GM10266 (cell line): ENCODE measurements around the gene EIF5A2.

Experiments used
- DNase-seq: peaks from one replicate; pipeline ENCODE4 v3.0.0; 2012; ENCODE audit errors: extremely low spot score
- CTCF ChIP-seq: IDR thresholded peaks from 2 replicates; pipeline ENCODE4 v1.5.1; 2012; ENCODE audit warnings: mild to moderate bottlenecking, low read depth; ENCODE audit not compliant: control insufficient read depth, insufficient read depth; ENCODE audit errors: missing control alignments

The EIF5A2 gene

GRCh38 chr3:170869645-170870593 lies 38.5 kb downstream of the EIF5A2 start, which contains the start of gene RPL22L1:
TSS of gene RPL22L1 (minus strand) at chr3:170870195. CDS start at chr3:170870167, 28 bp downstream.
- DNase-seq: peak; percentile 93
- TF ChIP-seq CTCF: peak; percentile 18

- DNase-seq: no peak
- TF ChIP-seq CTCF: no peak
These were observed 39.2 kb downstream of the EIF5A2 start for GRCh38 chr3:170869239-170869590.

- no peak for TF ChIP-seq CTCF
- DNase-seq: no peak
These were observed 39.7 kb downstream of the EIF5A2 start for GRCh38 chr3:170868577-170869238.

- TF ChIP-seq CTCF: no peak
- no peak for DNase-seq
These were observed 41.1 kb downstream of the EIF5A2 start for GRCh38 chr3:170867143-170867937.

- TF ChIP-seq CTCF: no peak
- DNase-seq: no peak
These were observed 41.9 kb downstream of the EIF5A2 start for GRCh38 chr3:170866499-170866898.

- no peak for DNase-seq
- TF ChIP-seq CTCF: no peak
These were observed 43.0 kb downstream of the EIF5A2 start for GRCh38 chr3:170865209-170866094.
